HG03342 (cell line): ENCODE measurements around the gene CEP152.

ENCODE experiments used
- ATAC-seq: cut with Tn5 transposase; IDR thresholded peaks from one replicate; pipeline ENCODE4 v1.9.1; 2021; ENCODE audit warnings: mild to moderate bottlenecking, moderate library complexity; ENCODE audit not compliant: unreplicated experiment

Gene CEP152

GRCh38 chr15:48775546-48775945 is 35.3 kb downstream of the CEP152 start:
- ATAC-seq = no peak

GRCh38 chr15:48774484-48774883 is 36.4 kb downstream of the CEP152 start:
- ATAC-seq = no peak

- no peak for ATAC-seq
These were observed 44.7 kb downstream of the CEP152 start for GRCh38 chr15:48766196-48766595.

- no peak for ATAC-seq
These were observed 45.8 kb downstream of the CEP152 start for GRCh38 chr15:48765022-48765421.

- ATAC-seq = no peak
These were observed 49.3 kb downstream of the CEP152 start for GRCh38 chr15:48761393-48762158.

GRCh38 chr15:48759921-48760320 is 50.9 kb downstream of the CEP152 start:
- ATAC-seq = no peak

GRCh38 chr15:48757661-48758060 is 53.2 kb downstream of the CEP152 start:
- ATAC-seq = no peak

- no peak for ATAC-seq
These were observed 56.9 kb downstream of the CEP152 start for GRCh38 chr15:48754011-48754410.

- no peak for ATAC-seq
These were observed 59.3 kb downstream of the CEP152 start for GRCh38 chr15:48751595-48751994.

GRCh38 chr15:48748535-48748934 is 62.3 kb downstream of the CEP152 start:
- no peak for ATAC-seq

- no peak for ATAC-seq
These were observed 77.3 kb downstream of the CEP152 start for GRCh38 chr15:48733615-48734014.

GRCh38 chr15:48730506-48730905 is 80.4 kb downstream of the CEP152 start:
- ATAC-seq = no peak

- ATAC-seq = no peak
These were observed 86.9 kb downstream of the CEP152 start for GRCh38 chr15:48723969-48724368.

GRCh38 chr15:48722764-48723661 is 87.9 kb downstream of the CEP152 start:
- no peak for ATAC-seq

GRCh38 chr15:48721061-48721810 is 89.6 kb downstream of the CEP152 start:
- ATAC-seq = no peak

GRCh38 chr15:48720646-48721045 is 90.2 kb downstream of the CEP152 start:
- ATAC-seq = no peak

GRCh38 chr15:48719668-48720067 is 91.2 kb downstream of the CEP152 start:
- ATAC-seq = no peak

GRCh38 chr15:48718646-48719045 is 92.2 kb downstream of the CEP152 start:
- ATAC-seq = no peak

GRCh38 chr15:48717458-48717857 is 93.4 kb downstream of the CEP152 start:
- no peak for ATAC-seq

- ATAC-seq = no peak
These were observed 98.3 kb downstream of the CEP152 start for GRCh38 chr15:48712546-48712945.

- ATAC-seq = no peak
These were observed 99.8 kb downstream of the CEP152 start for GRCh38 chr15:48710952-48711495.
